Sciatic nerve (tissue), 2 donors: ENCODE data around the gene SHC3. TPM values are rescaled to one million over a fixed set of nuclear protein-coding genes. Genes with fewer than 3 reads are reported as not detected.

Source experiments
- ATAC-seq: fragments of 200-7000 bp; cut with Tn5 transposase; one replicate; pipeline ENCODE4 v1.9.1; 2020; ENCODE audit warnings: mild to moderate bottlenecking, moderate library complexity
- DNase-seq: peaks from one replicate; pipeline ENCODE4 v3.0.0-alpha.2; 2020; ENCODE audit warnings: low spot score
- intact Hi-C: fragments of 100-400 bp; cut with DNase I; formaldehyde crosslinking; loops from one replicate; pipeline ENCODE4 v1.14.2; 2022
- total RNA-seq: library from RNA; stranded (reverse); fragmentation: NEBNext Ultra II Directional; extraction: Animal tissue kit (Norgen Biotek cat#: 25700); gene quantifications from one replicate; pipeline ENCODE4 v1.2.1, GENCODE V29; 2021
- donor health status: DM: no; HTN: no; CAD: no.
- donor health status: DM: no; HTN: no; CAD: no.

SHC3 gene
- total RNA-seq, 1 donor from 2014 or later, result 5.3 TPM

DNA sequence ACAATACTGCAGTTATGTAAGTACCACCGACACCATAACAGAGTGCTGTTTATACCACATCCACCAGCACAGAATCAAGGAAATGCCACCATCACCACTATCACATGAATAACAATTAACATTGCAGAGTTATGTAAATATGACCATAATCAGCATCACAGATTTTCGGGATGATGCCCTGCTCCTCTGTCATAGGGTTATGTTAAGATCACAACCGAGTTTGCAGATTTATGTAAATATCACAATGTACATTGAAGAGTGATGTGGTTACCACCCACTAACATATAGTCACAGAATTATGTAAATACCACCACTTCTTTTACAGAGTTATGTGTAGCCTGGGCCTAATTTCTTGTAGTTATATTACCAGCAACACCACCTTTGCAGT, 61.8 kb downstream of the SHC3 start:
- DNase-seq (no peak), ATAC-seq (no peak)
- intact Hi-C loops, result no loop called here

DNA sequence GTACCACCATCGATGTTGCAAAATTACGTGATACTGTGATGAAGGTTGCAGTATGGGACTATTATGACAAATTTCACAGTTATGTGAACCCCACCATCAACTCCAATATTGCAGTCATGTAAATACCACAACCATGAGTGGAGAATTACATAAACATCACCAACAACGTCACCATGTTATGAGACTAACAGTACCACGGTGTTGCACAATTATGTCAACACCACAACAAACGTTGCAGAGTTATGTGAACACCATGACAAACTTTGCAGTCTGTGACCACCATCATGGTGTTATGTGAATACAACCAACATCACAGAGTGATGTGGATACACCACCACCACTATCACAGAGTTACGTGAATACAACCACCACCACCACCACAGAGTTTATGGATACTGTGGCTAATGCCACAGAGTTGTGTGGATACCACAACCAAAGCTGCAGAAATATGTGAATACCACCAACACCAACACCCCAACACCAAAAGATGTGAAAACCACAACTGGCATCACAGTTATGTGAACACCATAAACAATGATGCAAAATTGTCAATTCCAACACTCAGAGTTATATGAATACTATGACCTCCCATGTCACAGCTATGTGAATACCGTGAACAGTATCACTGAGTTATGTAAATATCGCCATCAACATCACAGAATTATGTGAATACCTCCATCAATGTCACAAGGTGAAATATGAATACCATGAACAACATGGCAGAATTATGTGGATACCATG, 62.4 kb downstream of the SHC3 start:
- ATAC-seq (no peak), DNase-seq (no peak)
- intact Hi-C loops, result no loop called here

DNA sequence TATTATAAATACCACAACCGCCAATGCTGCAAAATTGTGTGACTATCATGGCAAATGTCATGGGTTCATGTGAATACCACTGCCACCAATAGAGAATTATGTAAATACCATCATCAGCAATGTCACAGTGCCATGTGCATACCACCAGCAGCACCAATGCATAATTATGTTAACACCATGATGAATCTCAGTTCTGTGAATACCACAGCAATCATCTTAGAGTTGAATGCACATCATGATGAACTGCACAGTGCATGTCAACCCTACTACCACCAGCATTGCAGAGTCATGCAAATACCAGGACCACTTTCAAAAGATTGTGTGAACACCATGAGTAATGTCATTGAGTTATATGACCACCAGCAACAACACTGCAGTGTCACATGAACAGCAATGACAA, 63.2 kb downstream of the SHC3 start:
- DNase-seq (no peak), ATAC-seq (no peak)
- intact Hi-C loops, result no loop called here

GRCh38 chr9:89114741-89115140, 63.9 kb downstream of the SHC3 start:
- intact Hi-C loops, result no loop called here
- DNase-seq (no peak), ATAC-seq (no peak)

- no peak for DNase-seq
- no peak for ATAC-seq
- intact Hi-C loops, result no loop called here
Observed at GRCh38 chr9:89113851-89114250, 64.8 kb downstream of the SHC3 start.

GRCh38 chr9:89112243-89112642, 66.4 kb downstream of the SHC3 start:
- intact Hi-C loops, result no loop called here
- no peak for DNase-seq
- ATAC-seq, result no peak

DNA sequence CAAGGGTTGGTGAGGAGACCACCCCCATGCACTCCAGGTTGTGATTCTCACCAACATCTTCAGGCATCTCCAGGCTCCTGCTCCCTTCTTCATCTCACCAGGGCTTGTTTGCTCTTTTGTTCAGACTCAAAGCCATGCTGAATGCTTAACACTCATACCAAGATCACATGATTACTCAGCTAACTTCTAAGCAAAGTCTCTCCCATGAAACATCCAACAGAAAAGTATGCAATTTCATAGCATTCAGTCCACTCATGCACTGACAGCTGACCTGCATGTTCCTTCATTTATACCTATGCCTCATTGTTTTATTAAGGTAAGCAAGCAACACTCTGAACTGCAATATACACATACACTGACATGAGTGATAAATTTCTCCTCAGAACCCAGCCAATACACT, 69.0 kb downstream of the SHC3 start:
- DNase-seq, result no peak
- no peak for ATAC-seq
- intact Hi-C loops, result no loop called here

DNA sequence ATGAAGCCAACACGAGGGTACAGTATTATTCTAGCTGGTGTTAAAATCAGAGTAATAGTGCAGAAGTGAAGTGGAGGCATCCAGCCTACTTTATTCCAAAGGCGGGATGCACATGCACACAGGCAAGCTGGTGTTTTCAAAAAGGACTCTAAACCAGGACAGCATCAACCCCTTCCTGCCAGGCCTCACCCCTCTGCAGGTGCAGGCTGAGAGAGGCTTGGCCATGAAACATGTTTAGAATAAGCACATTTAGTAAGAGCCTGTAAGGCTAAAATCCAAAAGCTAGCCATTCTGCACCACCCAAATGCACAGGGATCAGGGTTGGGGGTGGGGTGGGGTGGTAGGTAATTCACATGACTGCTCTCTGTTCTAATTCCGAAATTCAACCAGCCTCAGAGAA, 71.2 kb downstream of the SHC3 start:
- DNase-seq, result no peak
- no peak for ATAC-seq
- intact Hi-C loops, result no loop called here

- DNase-seq (no peak), ATAC-seq (no peak)
- intact Hi-C loops, result no loop called here
Observed at GRCh38 chr9:89106224-89106851, 72.3 kb downstream of the SHC3 start.

- intact Hi-C loops, result no loop called here
- ATAC-seq (no peak), DNase-seq (no peak)
Observed at GRCh38 chr9:89104821-89105220, 73.8 kb downstream of the SHC3 start.

GRCh38 chr9:89097219-89097618, 81.4 kb downstream of the SHC3 start:
- intact Hi-C loops, result no loop called here
- no peak for DNase-seq
- ATAC-seq, result peak; percentile 87

GRCh38 chr9:89096807-89097206, 81.8 kb downstream of the SHC3 start:
- DNase-seq, result no peak
- intact Hi-C loops, result no loop called here
- peak; percentile 51 for ATAC-seq

DNA sequence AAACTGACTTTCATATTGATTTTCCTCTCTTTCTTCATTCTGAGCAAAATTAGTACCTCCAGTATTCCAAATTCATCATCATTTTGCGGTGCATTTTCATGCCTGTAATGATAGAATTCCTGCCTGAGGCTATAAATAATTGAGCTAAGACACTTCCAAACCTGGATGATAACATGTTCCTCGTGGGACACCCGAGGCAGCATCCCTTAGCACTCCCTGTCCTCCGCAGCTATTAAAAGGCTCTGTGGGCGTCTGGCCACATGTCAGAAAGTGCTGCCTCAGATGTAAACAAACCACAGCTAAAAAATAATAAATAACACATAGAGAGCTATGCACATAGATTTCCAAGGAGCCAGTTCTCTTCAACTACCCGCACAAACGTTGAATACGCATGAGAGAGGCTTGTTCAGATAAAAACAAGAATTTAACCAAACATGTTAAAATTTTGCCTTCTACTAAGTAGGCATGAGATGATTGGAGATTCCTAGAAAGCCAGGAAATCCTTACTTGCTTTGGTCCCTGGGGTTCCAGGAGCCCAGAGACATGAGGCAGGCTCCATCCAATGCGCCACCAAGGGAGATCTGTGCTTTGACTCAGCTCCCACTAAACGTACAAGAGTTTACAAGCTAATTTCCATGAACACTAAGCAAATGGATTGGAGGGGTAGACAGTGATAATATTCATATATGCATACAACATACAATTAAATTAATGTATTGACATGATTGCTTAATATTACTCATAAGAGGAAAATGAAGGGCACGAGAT, 82.7 kb downstream of the SHC3 start:
- DNase-seq (no peak), ATAC-seq (peak; percentile 31)
- intact Hi-C loops, result no loop called here

DNA sequence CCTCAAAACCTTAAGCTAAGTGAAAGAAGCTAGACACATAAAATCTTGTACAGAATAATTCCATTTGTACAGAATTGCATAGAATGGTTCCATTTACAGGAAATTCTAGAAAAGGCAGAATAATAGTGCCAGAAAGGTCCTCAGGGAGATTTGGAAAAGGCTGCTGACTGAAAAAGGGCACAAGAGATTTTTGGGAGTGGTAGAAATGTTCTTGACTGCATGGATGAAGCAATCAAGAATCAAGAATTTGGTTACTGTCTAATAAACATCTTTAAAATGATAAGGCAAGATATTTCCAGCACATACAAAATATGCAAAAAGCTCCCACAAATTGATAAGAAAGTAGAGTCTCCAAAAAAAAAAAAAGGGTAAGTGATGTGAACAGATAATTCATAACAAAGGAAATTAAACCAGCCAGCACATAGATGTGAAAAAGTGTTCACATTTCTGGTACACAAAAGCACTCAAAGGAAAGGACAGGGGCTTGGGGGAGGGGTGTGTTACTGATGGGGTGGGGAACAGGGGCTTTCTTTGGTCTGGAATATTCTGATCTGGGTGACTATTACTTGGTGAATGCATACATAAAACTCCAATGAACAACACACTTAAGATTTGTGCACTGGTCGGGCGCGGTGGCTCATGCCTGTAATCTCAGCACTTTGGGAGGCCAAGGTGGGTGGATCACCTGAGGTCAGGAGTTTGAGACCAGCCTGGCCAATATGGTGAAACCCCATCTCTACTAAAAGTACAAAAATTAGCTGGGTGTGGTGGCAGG, 85.2 kb downstream of the SHC3 start:
- no peak for DNase-seq
- ATAC-seq, result no peak
- intact Hi-C loops, result no loop called here

DNA sequence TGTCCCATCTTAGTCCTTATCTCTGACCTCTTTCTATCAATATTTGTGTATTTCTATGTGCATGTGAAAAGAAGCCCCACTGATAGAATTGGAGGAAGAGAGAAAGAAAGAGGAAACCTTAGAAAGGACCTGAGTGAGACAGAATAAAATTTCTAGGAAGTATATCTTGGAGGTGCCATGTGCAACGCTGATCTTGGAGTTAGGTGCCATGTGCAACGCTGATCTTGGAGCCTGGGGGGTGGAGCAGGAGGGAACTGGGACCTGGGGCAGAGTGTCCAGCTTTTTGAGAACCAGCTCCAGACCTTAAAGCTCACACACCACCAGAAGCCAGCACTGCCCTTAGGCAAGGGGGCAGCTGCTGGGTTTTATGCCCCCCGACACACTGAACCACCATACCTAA, 89.4 kb downstream of the SHC3 start:
- intact Hi-C loops, result no loop called here
- no peak for DNase-seq

GRCh38 chr9:89083626-89084025, 95.0 kb downstream of the SHC3 start:
- no peak for DNase-seq
- no peak for ATAC-seq
- intact Hi-C loops, result no loop called here

More for the DNA sequence above, 89.4 kb downstream of the SHC3 start:
- ATAC-seq, result no peak

- DNase-seq, result peak; percentile 71
- peak; percentile 91 for ATAC-seq
- intact Hi-C loops, result no loop called here
Observed at GRCh38 chr9:89080193-89080592, 98.4 kb downstream of the SHC3 start.

GRCh38 chr9:89079391-89079790, 99.2 kb downstream of the SHC3 start:
- ATAC-seq (peak; percentile 28), DNase-seq (no peak)
- intact Hi-C loops, result no loop called here

GRCh38 chr9:89078860-89079259, 99.8 kb downstream of the SHC3 start:
- ATAC-seq (peak; percentile 80), DNase-seq (no peak)
- intact Hi-C loops, result no loop called here

DNA sequence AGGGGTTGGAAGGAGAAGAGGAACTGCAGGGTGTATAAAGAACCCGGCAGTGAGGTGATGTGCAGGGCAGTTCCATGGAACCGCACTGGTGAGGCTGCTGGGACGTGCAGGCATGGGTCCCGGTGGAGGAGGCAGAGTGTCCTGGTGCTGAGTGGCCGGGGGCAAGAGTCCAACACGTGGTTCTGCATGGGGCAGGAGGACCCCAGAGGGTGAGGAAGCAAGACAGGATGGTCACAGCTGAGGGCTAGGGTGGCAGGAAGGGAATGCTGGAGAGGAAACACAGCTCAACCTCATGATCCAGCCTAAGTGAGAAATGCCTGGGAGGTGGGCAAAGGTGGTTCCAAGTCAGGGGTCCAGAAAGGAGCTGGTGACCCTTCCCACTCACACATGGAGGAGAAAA, 100.2 kb downstream of the SHC3 start:
- DNase-seq, result no peak
- no peak for ATAC-seq
- intact Hi-C loops, result no loop called here
